ENCODE results near the gene ERCC2. TPM values are rescaled to one million over a fixed set of nuclear protein-coding genes. Genes with fewer than 3 reads are reported as not detected.

The ERCC2 gene
- total RNA-seq, 4 donors from 2014 or later, result 3.0 to 46.2 (median 9.2) TPM

DNA sequence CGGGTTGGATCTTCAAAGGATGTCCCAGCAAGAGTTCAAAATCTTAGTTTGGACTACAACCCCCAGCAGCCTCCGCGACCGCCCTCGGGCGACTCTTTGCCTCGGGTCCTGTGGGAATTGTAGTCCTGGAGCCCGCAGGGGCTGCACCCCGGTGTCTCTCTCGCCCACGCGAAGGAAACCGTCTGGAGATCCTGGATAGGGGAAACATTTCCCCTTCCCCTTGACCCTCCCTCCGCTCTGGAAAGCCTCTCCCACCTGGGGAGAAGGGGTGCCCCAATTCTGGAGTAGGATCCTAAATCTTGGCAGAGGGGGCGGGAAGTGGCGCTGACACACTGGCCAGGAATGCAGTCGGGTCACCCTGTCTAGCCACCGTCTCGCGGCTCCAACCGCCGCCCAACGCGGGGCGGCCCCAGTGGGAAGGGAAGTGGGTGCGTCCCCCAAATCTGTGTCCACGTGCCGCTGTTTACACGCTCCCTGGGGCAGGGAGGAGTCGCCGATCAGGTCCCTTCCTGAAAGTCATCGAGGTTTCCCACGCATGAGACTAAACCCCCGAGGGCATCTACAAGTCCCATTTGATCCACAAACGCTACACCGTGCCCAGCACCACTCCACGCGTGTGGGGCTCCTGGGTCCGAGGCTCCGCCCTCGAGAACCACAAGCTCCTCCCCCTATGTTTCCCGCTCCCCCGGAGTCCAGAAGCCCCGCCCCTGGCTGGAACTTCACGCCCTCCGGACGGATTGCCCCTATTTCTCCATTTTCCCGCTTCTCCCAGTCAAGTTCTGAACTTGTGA is 35.3 kb upstream of the ERCC2 start:
- WGBS, 2 donors (ENCODE audit: low coverage in 1 of 2), result 0 to 1% methylated on average over 7 to 48 of the region's 48 CpGs
- peaks cover 16% of the 10 kb centered on the region for H3K27me3 ChIP-seq
- TF ChIP-seq EP300 (IDR thresholded peaks at IDR 0.05; ENCODE audit: low read depth), result no peak
- no peak for TF ChIP-seq POLR2A (IDR thresholded peaks at IDR 0.05)
- TF ChIP-seq POLR2AphosphoS5 (IDR thresholded peaks at IDR 0.05), result peak in 2 of 3 donors; percentile 53 to 66
- TF ChIP-seq, protein P1, sequence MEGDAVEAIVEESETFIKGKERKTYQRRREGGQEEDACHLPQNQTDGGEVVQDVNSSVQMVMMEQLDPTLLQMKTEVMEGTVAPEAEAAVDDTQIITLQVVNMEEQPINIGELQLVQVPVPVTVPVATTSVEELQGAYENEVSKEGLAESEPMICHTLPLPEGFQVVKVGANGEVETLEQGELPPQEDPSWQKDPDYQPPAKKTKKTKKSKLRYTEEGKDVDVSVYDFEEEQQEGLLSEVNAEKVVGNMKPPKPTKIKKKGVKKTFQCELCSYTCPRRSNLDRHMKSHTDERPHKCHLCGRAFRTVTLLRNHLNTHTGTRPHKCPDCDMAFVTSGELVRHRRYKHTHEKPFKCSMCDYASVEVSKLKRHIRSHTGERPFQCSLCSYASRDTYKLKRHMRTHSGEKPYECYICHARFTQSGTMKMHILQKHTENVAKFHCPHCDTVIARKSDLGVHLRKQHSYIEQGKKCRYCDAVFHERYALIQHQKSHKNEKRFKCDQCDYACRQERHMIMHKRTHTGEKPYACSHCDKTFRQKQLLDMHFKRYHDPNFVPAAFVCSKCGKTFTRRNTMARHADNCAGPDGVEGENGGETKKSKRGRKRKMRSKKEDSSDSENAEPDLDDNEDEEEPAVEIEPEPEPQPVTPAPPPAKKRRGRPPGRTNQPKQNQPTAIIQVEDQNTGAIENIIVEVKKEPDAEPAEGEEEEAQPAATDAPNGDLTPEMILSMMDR (IDR thresholded peaks at IDR 0.05), result no peak
- DNase-seq, result peak; percentile 92
- intact Hi-C loops (cut with DNase I; ENCODE audit: low total_unique reads), result no loop called here
- peak overlapping the region; percentile 43 to 86 (median 64) for H3K4me3 ChIP-seq
- peaks cover 5 to 41% (median 30%) of the 10 kb centered on the region in 4 donors for H3K4me1 ChIP-seq
- peak overlapping the region; percentile 92 to 95 (median 94) for H3K27ac ChIP-seq
- in situ Hi-C loops (cut with MboI; ENCODE audit: low pct_ligation_motif_present in 1 of 4, low pct_unique_long_range_greater_than_20kb in 1 of 4, low sequenced_read_pairs in 3 of 4), result no loop called here
- H3K36me3 ChIP-seq, result no peaks in the 10 kb centered on the region
- no peaks in the 10 kb centered on the region for H3K9me3 ChIP-seq

DNA sequence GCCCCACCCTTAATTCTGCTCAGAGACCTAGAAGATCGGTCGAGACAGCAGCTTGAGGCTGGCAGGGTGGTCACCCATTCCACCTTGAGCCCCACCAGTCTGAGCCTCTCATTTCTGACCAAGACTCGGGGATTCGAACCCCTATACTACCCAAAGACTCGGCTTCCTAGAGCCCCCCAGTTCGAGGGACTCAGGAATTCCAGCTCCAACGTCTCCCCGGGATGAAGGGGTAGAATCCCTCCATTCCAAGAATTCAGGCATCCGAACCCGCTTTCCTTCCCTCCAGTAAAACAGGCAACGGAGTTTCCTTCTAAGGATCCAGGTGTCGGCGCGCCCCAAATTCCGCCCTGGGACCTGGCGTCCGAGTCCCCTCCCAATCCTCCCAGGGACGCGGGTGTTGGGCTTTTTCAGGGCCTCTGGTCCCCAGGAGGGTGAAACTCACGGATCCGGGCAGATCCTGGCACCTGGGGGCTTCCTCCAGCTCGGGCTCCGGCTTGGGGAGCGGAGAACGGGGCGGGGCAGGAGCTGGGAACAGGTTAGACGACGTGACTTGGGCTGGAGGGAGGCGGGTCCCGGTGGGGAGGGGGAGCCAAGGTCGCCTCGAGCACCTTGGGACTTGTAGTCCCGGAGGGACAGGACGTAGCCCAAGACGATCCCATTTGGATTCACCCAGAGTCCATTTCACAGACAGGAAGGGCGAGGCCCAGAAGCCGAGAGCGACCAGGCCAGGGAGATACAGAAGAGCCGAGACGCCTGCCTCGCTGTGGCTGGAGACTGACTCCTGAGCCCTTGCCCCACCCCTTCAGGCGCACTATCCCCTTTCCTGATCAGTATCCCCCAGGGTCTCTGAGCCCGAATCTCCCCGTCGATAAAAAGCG is 34.4 kb upstream of the ERCC2 start, which contains the start of gene PPP1R13L:
Gene PPP1R13L (minus strand): TSS at position 513 of the 878 bp plus-strand sequence. CDS start 6,751 bp downstream, outside the sequence.
- Histone ChIP-seq H3K9me3 (no peaks in the 10 kb centered on the region), H3K4me3 (peak within 1 kb of the TSS; percentile 43 to 86 (median 64)), H3K36me3 (no peaks in the 10 kb centered on the region), H3K27me3 (peaks cover 16% of the 10 kb centered on the region), H3K27ac (peak within 1 kb of the TSS; percentile 92 to 95 (median 94)), H3K4me1 (peaks cover 5 to 41% (median 30%) of the 10 kb centered on the region in 4 donors)
- TF ChIP-seq, protein P1 (IDR thresholded peaks at IDR 0.05), result no peak
- TF ChIP-seq POLR2A (IDR thresholded peaks at IDR 0.05) (peak; percentile 76), EP300 (IDR thresholded peaks at IDR 0.05; ENCODE audit: low read depth) (no peak), POLR2AphosphoS5 (IDR thresholded peaks at IDR 0.05) (peak in 2 of 3 donors; percentile 57 to 79)
- DNase-seq, result peak; percentile 94
- intact Hi-C loops (cut with DNase I; ENCODE audit: low total_unique reads) (no loop called here), in situ Hi-C loops (cut with MboI; ENCODE audit: low pct_ligation_motif_present in 1 of 4, low pct_unique_long_range_greater_than_20kb in 1 of 4, low sequenced_read_pairs in 3 of 4) (no loop called here)
- WGBS, 2 donors (ENCODE audit: low coverage in 1 of 2), result 2 to 10% methylated on average over 10 to 36 of the region's 46 CpGs

DNA sequence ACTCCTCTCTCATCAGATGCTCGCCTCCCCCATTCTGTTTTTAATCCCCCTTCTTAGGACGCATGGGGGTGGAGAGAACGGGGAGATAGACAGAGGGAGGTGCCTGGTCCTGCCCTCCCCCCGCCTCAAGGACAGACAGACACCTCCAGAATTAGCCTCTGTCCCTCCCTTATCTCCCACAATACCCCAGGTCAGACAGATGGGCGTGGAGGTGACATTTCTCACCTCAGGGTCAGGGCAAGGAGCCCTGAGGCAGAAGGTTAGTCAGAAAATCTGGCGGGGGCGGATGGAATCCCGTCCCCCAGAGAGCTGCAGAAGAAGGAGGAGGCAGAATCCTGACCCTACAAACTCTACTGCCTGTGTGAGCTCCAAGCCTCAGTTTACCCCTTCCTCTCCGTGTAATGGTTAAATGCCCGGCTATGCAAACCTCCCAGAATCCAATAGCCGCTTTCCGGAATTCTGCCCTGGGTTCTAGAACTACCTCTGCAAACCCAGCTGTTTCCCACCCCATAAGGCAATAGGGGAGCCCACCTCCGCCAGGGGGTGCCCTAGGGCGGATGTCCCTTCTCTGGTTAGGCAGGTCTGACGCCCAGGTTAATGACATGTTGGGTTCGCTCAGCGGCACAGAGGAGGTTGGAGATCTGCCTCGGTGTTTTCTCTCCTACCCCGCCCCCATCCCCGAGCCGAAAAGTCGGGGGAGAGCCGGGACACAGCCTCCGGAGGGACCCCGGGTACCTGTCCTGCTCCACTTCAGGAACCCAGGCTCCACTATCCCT is 33.6 kb upstream of the ERCC2 start:
- 38% methylated on average over 14 of the region's 25 CpGs; no CpG with 5 or more reads in 1 of the 2 donors for WGBS, 2 donors (ENCODE audit: low coverage in 1 of 2)
- peak overlapping the region; percentile 92 to 95 (median 94) for H3K27ac ChIP-seq
- no peaks in the 10 kb centered on the region for H3K9me3 ChIP-seq
- TF ChIP-seq POLR2A (IDR thresholded peaks at IDR 0.05), result no peak
- TF ChIP-seq, protein P1 (IDR thresholded peaks at IDR 0.05), result peak; percentile 35 to 68 (median 54)
- TF ChIP-seq EP300 (IDR thresholded peaks at IDR 0.05; ENCODE audit: low read depth), result no peak
- peak in 2 of 3 donors; percentile 17 to 55 for TF ChIP-seq POLR2AphosphoS5 (IDR thresholded peaks at IDR 0.05)
- DNase-seq, result peak; percentile 82
- H3K4me1 ChIP-seq, result peaks cover 5 to 44% (median 32%) of the 10 kb centered on the region in 4 donors
- in situ Hi-C loops (cut with MboI; ENCODE audit: low pct_ligation_motif_present in 1 of 4, low pct_unique_long_range_greater_than_20kb in 1 of 4, low sequenced_read_pairs in 3 of 4), result no loop called here
- peaks cover 16% of the 10 kb centered on the region for H3K27me3 ChIP-seq
- intact Hi-C loops (cut with DNase I; ENCODE audit: low total_unique reads), result no loop called here
- no peaks in the 10 kb centered on the region for H3K36me3 ChIP-seq
- H3K4me3 ChIP-seq, result peak overlapping the region; percentile 43 to 86 (median 58)

Data from transverse colon (tissue), 4 donors.